Airway epithelial cell (primary cell): ENCODE results near the gene SART3. TPM values are rescaled to one million over a fixed set of nuclear protein-coding genes. Genes with fewer than 3 reads are reported as not detected.

Experiments used
- total RNA-seq: library from RNA; depleted of rRNA; stranded (reverse); fragments of >200 nt; gene quantifications from 2 replicates; pipeline ENCODE4 v1.2.3, GENCODE V29; 2015

The SART3 gene
- 38.4 and 43.1 TPM in 2 replicates for total RNA-seq

DNA sequence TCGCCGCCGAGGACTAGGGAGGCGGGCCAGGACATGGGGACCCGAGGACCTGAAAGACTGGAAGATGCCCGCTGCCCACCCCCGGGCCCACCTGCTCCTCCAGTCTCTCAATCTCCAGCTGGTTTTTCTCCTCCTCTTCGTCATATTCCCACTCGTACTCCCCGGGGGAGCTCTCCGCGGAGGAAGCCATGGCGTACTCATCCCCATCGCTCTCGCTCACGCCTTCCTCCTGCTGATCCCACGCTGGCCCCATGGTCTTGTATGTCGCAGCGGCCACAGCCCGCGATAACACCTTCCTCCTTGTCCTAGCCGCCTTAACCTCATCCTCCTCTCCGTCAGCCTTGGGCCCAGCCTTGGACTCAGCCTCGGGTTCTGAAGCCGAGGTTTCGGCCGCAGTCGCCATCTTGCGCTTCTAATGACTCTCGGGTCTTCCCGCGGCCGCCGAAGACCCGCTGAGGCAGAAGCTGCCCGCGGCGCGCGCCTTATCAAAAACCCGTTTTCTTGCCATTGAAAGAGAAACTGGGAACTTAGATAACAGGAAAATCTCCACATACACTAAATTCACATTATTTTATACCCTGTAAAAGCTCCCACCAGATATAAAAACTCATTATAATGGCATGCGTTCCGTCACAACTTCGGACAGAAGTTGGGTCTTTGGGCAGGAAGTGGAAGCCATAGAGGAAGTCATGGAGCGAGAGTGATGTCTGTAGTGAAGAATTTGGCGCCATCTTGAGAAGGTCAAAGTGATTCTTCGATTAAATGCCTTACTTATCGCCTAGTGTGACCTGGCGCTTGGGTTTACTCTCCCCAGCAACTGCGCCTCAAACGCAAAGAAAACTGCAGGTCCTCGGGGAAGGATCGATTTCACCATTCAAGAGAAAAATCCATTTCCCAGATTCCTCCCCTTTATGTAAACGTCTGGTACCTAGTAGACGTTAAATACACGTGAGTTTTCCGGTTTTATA lies at the start of gene SART3:
SART3 (minus strand) TSS at position 422 of the 968 bp plus-strand sequence; CDS start at position 403, 19 bp downstream.

DNA sequence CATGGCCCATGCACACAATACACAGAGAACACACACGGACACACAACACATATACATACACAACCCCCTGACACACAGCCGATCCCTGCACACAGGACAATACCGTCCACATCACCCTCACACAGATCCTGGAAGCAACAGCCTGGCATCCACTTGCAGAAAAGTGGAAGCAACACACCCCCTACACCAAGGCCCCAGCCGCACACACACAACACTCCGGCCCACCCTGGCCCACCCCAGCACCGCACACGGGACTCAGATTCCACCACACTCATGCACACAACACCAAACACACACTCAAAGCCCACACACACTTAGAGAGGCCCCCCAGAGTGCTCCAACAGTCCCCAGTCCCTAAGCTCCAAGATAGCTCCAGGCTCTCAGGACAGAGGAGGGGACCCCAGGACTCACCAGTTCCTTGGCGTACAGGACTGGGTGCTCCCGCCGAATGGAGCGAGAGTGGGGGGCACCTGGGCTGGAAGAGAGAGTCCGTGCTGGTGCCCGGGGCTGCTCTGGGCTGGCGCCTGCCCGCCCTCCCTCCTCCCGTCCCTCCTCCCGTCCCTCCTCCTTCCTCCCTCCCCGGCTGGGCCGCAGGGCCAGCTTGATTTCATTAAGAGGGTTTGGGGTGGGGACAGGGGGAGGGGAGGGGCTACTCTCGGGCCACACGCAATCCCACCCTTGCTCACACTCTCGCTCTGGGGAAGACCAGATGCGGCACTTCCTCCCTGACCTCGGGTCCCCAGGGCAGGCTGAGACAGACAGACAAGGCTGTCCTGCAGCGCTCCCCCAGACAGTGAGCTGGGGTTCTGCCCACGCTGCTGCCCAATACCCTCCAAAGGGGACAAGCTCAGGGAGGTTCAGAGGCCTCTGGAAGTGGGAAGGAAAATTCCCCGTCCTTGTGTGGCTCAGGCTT lies 36.8 kb upstream of the SART3 start, which contains the start of gene TMEM119:
TMEM119 (minus strand) TSS at position 526 of the 913 bp plus-strand sequence. CDS start 5,701 bp downstream, outside the sequence.

DNA sequence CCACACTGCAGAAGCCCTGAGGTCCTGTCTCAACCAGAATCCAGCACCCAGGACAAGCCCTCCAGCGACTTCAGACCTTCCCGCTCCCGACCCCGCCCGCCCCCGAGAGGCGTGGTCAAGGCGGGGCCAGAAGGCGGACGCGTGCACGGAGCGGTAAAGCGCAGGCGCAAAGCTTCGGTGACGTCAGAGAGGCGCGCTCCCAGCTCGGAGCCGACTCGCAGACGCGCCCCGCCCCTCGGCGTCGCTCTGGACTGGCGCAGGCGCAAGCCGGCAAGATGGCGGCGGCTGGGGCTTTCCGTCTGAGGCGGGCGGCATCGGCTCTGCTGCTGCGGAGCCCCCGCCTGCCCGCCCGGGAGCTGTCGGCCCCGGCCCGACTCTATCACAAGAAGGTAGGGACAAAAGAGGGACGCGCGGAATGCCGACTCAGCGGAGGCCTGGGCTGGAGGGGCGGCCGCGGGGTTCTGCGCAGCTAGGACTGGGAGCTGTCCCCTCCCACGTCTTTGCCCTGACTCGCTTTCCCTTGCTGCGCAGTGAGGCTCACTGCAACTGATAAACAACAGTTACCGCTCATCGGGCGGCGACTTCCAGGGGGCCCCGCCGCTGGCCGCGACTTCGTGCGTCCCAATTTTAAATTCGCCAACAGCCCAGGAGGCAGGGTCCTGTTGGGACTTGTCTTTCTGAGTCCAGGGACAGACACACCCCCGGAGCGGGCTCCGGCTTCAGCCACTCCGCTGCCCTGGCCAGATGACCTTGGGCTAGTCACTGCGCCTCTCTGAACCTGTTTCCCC lies 1.6 kb upstream of the SART3 start, which contains the start of gene ISCU:
ISCU (plus strand) TSS at position 249 of the 788 bp plus-strand sequence; CDS start at position 276, 27 bp downstream.

DNA sequence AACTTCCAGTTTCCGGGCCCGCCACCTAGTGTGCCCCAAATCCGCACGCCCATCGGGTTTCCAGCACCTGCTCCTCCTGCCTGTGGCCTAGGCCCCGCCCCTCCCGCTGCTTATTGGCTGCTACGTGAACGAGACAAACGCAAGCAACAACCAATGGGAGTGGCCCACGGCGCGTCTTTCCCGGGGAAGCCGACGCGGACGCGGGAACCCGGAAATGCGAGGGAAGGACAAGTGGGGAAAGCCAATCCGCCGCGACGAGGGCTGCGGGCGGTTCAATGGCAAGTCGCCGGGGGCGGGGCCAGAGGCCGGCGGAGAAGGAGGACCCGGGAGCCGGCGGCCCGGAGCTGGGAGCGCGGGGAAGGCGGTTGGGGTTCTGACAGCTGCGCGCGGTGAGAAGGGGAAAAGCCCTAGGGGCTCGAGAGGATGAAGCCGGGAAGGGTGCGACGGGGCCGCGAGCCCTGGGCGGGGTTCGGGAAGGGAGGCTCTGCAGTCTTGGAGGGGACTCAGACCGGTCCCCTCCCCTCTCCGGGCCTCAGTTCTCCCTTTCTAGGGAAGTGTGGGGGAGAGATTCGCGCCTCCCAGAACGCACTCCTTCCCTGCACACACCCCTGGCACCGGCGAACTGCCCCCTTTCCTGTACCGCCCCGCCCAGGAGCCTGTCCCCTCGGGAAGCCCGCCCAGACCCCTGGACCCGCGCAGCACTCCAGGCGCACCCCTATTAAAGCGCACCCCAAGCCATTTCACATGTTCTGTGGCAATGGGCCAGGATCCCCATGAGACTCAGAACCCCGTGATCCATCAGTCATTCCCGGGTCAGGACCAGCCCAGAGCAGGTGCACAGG lies 45.8 kb downstream of the SART3 start, which contains the start of gene FICD:
FICD (plus strand) TSS at position 305 of the 842 bp plus-strand sequence. CDS start 1,696 bp downstream, outside the sequence.

Other genes with a start within 250 kb of the SART3 start
- not detected in 2 replicates for gene CMKLR1, start 221.9 kb downstream of the SART3 start, total RNA-seq
- gene FICD, start 45.9 kb downstream of the SART3 start, total RNA-seq = 0.70 and 3.7 TPM in 2 replicates
- 80.0 and 109 TPM in 2 replicates for gene ISCU, start 1.4 kb upstream of the SART3 start, total RNA-seq
- gene TMEM119, start 36.9 kb upstream of the SART3 start, total RNA-seq = 0.05 and 0.35 TPM in 2 replicates
- 0.28 and 0.42 TPM in 2 replicates for gene SELPLG, start 72.7 kb upstream of the SART3 start, total RNA-seq
- 123 and 141 TPM in 2 replicates for gene CORO1C, start 170.3 kb upstream of the SART3 start, total RNA-seq